Muscle layer of duodenum (tissue), 2 donors: ENCODE data around the gene RFX2.

ENCODE experiments used
- H3K27ac ChIP-seq: one replicate; pipeline ENCODE4 v1.7.0; 2013; ENCODE audit warnings: mild to moderate bottlenecking, low read length
- H3K27me3 ChIP-seq: one replicate; pipeline ENCODE4 v1.7.0; 2013; ENCODE audit warnings: low read depth, mild to moderate bottlenecking, control low read depth, low read length
- H3K36me3 ChIP-seq, 2 donors: one replicate each; pipeline ENCODE4 v1.7.0; 2013; ENCODE audit warnings: low read length in 2 of 2, control low read depth in 1 of 2, mild to moderate bottlenecking in 1 of 2; ENCODE audit not compliant: insufficient read depth in 2 of 2, control insufficient read depth in 1 of 2
- H3K4me1 ChIP-seq, 2 donors: one replicate each; pipeline ENCODE4 v1.7.0; 2013; ENCODE audit warnings: low read length in 2 of 2, mild to moderate bottlenecking in 2 of 2, control low read depth in 1 of 2, moderate library complexity in 1 of 2; ENCODE audit not compliant: insufficient read depth in 2 of 2, control insufficient read depth in 1 of 2
- H3K4me3 ChIP-seq, 2 donors: one replicate each; pipeline ENCODE4 v1.7.0; 2013; ENCODE audit warnings: low read length in 2 of 2, low read depth in 1 of 2, mild to moderate bottlenecking in 1 of 2
- H3K9me3 ChIP-seq, 2 donors: one replicate each; pipeline ENCODE4 v1.7.0; 2013; ENCODE audit warnings: low read length in 2 of 2, control low read depth in 1 of 2, mild to moderate bottlenecking in 1 of 2; ENCODE audit not compliant: control insufficient read depth in 1 of 2
- donor health status: healthy.

Gene RFX2

DNA sequence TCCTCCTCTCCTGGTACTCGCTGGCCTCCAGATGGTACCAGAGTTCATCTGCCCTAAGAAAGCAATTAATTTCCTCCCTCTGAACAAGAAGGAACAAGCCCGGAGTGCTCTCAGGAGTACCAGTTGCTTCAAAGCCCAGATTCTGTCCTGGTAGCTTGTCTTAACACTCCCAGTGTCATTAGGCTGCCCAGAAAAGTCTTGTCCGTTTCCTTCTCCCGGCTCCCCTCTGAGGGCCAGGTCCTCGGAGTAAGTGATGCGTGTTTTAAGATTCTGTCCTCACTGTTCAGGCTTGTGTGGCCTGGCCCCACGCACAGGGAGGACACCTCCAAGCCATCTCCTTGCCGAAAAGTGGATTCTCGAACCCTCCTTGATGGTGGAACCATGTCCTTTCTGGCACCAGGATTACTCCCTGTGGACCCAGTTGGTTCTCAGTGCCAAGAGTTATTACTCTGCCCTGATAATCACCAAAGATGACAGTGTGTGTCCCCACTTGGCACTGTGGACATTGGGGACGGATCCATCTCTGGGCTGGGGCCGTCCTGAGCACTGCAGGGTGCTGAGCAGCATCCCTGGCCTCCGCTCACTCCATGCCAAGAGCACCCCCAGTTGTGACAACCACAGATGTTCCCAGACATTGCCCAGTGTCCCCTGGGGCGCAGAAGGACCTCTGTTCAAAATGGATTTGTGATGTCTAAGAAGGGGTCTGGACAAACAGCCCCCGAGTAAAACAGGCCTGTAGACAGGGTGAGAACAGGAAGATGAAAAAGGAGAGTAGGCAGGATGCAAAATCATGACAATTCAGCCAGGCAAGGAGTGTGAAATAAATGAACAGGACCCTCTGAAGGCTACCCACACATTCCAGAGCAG is 52.4 kb downstream of the RFX2 start:
- H3K27me3 ChIP-seq, result no peaks in the 10 kb centered on the region
- H3K27ac ChIP-seq, result peak overlapping the region; percentile 98
- no peaks in the 10 kb centered on the region for H3K36me3 ChIP-seq
- peaks cover 52 to 53% of the 10 kb centered on the region in 2 donors for H3K4me1 ChIP-seq
- no peaks in the 10 kb centered on the region for H3K9me3 ChIP-seq
- peak overlapping the region in 1 of 2 donors; percentile 45 for H3K4me3 ChIP-seq

GRCh38 chr19:6056801-6057650 is 53.3 kb downstream of the RFX2 start:
- Histone ChIP-seq H3K27ac (peak overlapping the region; percentile 98), H3K9me3 (no peaks in the 10 kb centered on the region), H3K4me3 (peak overlapping the region; percentile 17 to 45), H3K4me1 (peaks cover 46 to 49% of the 10 kb centered on the region in 2 donors), H3K27me3 (no peaks in the 10 kb centered on the region), H3K36me3 (no peaks in the 10 kb centered on the region)

GRCh38 chr19:6056282-6056741 is 54.0 kb downstream of the RFX2 start:
- Histone ChIP-seq H3K4me1 (peaks cover 41 to 45% of the 10 kb centered on the region in 2 donors), H3K27me3 (no peaks in the 10 kb centered on the region), H3K4me3 (peak overlapping the region; percentile 17 to 45)

GRCh38 chr19:6055013-6055795 is 55.1 kb downstream of the RFX2 start:
- Histone ChIP-seq H3K36me3 (no peaks in the 10 kb centered on the region), H3K4me1 (peaks cover 31 to 35% of the 10 kb centered on the region in 2 donors), H3K4me3 (no peak overlapping the region), H3K9me3 (no peaks in the 10 kb centered on the region), H3K27ac (peak overlapping the region; percentile 98), H3K27me3 (no peaks in the 10 kb centered on the region)

More at GRCh38 chr19:6056282-6056741, 54.0 kb downstream of the RFX2 start:
- Histone ChIP-seq H3K27ac (peak overlapping the region; percentile 98), H3K9me3 (no peaks in the 10 kb centered on the region), H3K36me3 (no peaks in the 10 kb centered on the region)

DNA sequence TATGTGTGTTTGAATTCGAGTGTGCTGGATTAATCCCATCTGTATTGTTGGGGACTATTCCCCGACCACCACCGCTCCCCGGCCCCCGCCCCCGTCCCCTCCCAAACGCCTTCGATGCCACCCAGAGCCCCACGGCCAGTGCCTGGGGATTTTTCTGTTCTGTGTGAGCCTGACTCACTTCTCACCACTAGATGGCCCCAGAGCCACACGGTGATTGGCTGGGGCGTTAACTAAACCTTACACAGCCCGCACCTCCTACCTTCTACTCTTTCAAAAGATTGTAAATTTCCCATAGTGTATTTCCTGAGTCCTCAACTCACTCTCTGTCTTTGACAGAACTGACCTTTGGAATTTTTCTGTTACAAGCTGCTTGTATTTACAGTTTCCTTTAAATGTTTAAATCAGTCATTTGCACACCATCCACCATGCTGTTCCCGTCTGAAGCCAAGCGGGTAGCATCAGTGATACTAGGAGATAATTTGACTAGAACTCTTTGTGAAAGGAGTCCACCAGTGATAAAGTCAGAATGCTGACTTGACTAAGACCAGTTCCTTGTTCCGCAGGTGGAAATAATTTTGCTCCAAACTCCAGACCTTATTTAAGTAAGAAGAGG is 61.4 kb downstream of the RFX2 start:
- H3K4me1 ChIP-seq, result peaks cover 0 to 10% of the 10 kb centered on the region in 2 donors
- no peak overlapping the region for H3K27ac ChIP-seq
- H3K9me3 ChIP-seq, result no peaks in the 10 kb centered on the region
- H3K27me3 ChIP-seq, result no peaks in the 10 kb centered on the region
- H3K36me3 ChIP-seq, result peaks cover 6 to 10% of the 10 kb centered on the region in 2 donors
- no peak overlapping the region for H3K4me3 ChIP-seq

GRCh38 chr19:6048348-6048747 is 62.0 kb downstream of the RFX2 start:
- no peaks in the 10 kb centered on the region for H3K27me3 ChIP-seq
- H3K4me1 ChIP-seq, result peaks cover 0 to 10% of the 10 kb centered on the region in 2 donors
- peaks cover 8 to 15% of the 10 kb centered on the region in 2 donors for H3K36me3 ChIP-seq
- H3K27ac ChIP-seq, result no peak overlapping the region
- H3K4me3 ChIP-seq, result no peak overlapping the region
- no peaks in the 10 kb centered on the region for H3K9me3 ChIP-seq

DNA sequence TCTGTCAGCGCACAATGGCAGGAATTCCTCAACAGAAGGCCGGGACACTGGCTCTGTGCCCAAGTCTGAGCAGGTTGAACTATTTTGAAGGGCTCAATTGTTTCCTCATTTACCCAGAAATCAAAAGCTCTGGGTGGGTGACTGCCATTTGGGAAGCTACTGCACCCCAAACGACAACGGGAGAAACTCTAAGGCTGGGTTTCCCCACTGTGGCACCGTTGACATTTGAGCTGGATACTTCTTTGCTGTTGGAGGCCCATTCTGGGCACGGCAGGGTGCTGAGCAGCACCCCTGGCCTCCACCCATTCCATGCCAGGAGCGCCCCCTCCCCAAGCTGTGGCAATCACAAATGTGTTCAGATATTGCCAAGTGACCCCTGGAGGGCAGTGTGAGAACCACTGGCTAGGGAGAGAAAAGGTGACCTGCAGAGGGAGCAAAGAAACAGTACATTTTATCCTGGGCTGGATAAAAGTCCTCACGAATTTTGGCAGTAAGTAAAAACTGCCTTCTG is 62.5 kb downstream of the RFX2 start:
- Histone ChIP-seq H3K27ac (no peak overlapping the region), H3K27me3 (no peaks in the 10 kb centered on the region), H3K9me3 (no peaks in the 10 kb centered on the region), H3K4me3 (no peak overlapping the region), H3K36me3 (peaks cover 11 to 21% of the 10 kb centered on the region in 2 donors), H3K4me1 (peaks cover 0 to 10% of the 10 kb centered on the region in 2 donors)

GRCh38 chr19:6047256-6047655 is 63.0 kb downstream of the RFX2 start:
- Histone ChIP-seq H3K4me3 (no peak overlapping the region), H3K27ac (no peak overlapping the region), H3K4me1 (peaks cover 0 to 10% of the 10 kb centered on the region in 2 donors), H3K9me3 (no peaks in the 10 kb centered on the region), H3K27me3 (no peaks in the 10 kb centered on the region), H3K36me3 (peaks cover 13 to 26% of the 10 kb centered on the region in 2 donors)

DNA sequence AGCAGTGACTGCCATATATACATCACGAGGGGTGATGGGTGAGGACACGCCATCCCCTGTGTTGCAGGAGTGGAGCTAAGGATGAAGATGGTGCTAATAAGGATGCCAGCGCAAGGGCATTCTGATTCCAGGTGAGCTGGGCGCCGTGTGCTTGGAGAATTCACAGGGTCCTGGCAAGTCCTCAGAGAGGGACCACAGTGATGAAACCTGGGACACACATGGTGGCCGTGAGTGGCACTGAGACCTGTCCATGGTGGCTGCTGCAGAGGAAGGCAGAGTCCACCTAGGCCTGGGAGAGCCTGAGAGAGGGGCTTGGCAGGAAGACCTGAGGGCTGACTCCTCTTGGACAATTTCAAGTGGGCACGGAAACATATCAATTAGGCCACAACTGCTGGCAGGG is 65.2 kb downstream of the RFX2 start:
- Histone ChIP-seq H3K4me3 (no peak overlapping the region), H3K36me3 (peaks cover 13 to 48% of the 10 kb centered on the region in 2 donors), H3K27me3 (no peaks in the 10 kb centered on the region), H3K27ac (no peak overlapping the region), H3K9me3 (no peaks in the 10 kb centered on the region), H3K4me1 (peaks cover 0 to 10% of the 10 kb centered on the region in 2 donors)

DNA sequence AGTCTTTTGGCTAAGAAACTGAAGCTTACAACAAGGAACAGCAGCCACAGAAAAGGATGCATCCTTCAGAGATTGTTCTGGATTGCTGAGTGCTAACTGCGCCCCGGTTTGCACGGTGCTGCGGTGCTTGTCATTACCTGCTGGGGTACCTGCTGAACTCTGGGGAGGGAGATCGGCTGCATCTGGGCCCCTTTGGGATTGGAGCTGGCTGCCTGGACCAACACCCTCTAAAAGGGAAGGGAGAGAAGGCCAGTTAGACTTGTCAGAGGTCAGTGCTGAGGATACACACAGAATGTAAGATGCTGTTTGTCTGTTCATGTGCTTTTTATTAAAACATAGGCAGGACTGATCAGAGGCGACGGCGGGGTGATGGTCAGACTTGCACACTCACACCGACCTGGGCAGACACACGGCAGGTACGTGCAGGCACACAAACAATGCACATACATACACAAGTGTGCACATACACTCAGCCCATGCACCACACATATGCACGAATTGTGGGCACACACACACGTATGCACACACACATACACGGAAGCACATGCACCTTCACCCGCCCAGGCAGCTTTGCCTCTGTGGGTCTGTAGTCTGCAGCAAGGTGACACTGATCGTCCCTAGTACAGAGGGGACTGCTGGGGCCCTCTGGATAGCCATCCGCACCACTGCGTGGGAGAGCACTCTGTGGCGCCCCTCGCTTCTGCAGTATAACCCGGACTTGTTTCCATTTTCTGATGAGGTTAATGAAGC is 66.1 kb downstream of the RFX2 start:
- Histone ChIP-seq H3K36me3 (peaks cover 13 to 56% of the 10 kb centered on the region in 2 donors), H3K27ac (no peak overlapping the region), H3K27me3 (no peaks in the 10 kb centered on the region), H3K4me3 (no peak overlapping the region), H3K9me3 (no peaks in the 10 kb centered on the region), H3K4me1 (peaks cover 0 to 8% of the 10 kb centered on the region in 2 donors)
